NCI-H2107 treated with DMSO at 0.1 percent for 48 hours (cell line): ENCODE results near the gene N4BP2L1.

ENCODE experiments used
- DNase-seq: peaks from one replicate; lab custom pipeline; 2025; ENCODE audit not compliant: unreplicated experiment; lab: John Stamatoyannopoulos, UW

Gene N4BP2L1

GRCh38 chr13:32432856-32433255 lies 4.9 kb upstream of the N4BP2L1 start:
- no peak for DNase-seq

- DNase-seq: no peak
Observed at GRCh38 chr13:32431361-32431760, 3.4 kb upstream of the N4BP2L1 start.

DNA sequence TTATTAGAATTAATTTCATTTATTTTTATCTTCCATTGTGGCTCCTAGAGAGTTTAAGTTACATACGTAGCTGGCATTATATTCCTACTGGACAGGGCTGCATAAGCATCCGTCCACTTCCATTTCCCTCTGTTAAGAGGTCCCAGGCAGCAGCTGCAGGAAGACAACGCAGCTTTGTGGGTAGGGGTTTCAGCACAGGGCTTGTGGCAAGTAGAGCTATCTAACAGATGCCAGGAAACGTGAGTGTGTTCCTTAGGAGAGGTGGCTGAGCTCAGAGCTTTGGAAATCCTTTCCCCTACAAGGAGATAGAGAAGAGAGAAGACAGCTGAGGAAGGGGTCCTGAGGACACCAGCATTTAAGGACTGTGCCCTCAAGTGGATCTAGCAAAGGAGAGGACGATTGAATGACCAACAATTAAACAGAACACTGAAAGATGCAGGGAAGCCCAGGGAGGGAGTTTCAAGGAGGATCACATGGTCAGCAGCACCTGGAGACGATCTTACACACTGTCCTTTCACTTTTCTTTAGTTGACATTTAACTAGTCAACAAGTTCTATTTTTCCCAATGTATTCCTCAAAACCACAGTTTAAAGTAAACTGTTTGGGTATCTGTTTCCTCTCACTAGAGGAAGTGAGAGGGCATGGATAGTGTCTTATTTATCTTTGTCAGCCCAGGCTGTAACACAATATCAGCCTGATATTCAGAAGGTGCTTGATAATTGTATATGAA lies 2.3 kb upstream of the N4BP2L1 start:
- DNase-seq: no peak

DNA sequence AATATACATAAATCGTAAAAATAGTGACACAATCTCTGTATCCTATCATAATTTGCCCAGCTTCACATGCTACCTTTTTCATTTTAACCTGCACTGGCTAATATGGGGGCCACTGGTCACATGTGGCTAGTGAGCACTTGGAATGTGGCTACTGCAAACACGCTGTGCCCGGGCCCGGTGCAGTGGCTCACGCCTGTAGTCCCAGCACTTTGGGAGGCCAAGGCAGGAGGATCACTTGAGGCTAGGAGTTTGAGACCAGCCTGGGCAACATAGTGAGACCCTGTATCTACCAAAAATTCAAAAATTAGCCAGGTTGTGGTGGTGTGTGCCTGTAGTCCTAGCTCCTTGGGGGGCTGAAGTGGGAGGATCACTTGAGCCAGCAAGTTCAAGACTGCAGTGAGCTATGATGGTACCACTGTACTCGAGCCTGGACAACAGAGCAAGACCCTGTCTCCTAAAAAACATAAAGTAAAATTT lies 1.5 kb upstream of the N4BP2L1 start:
- no peak for DNase-seq

GRCh38 chr13:32428581-32429432 lies 877 bp upstream of the N4BP2L1 start:
- no peak for DNase-seq

DNA sequence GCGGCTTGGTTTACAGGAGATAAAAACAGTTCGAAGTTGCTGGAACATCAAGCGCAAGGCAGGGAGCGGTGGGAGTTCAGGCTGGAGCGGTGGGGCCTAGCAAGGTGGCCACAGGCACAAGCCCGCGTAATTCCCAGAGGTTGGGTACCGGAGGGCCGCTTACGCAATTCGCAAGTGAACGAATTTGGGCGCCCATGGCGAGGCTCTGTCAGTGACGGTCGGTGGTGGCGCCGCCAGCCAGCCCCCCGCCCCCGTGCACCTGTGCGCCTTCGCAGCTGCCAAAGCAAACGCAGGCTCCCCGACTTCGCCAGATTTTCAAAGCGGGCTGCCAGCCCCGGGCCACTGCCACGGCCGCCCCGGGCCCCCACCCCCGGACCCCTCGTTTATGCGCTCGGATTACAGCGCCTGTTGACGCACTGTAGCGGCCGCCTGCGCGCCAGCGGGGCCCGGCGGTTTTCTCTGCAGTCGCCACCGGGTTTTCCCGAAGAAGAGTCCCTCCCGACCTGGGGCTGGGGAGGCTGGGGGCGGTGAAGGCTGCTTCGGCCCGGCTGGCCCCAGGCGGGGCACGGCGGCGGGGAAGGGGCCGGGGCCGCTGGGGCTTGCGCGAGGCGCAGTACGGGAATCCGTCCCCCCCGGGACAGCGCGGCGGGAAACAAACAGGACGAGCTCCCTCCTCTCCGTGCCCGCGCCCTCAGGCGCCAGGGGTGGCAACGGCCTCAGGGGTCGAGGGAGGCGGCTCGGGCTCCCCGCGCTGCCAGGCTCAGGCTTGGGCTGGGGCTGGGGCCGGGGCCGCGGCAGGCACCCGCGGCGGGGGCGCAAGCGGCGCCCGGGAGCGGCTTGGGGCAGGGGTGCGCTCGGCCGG lies 709 bp downstream of the N4BP2L1 start:
- DNase-seq: peak; percentile 45

DNA sequence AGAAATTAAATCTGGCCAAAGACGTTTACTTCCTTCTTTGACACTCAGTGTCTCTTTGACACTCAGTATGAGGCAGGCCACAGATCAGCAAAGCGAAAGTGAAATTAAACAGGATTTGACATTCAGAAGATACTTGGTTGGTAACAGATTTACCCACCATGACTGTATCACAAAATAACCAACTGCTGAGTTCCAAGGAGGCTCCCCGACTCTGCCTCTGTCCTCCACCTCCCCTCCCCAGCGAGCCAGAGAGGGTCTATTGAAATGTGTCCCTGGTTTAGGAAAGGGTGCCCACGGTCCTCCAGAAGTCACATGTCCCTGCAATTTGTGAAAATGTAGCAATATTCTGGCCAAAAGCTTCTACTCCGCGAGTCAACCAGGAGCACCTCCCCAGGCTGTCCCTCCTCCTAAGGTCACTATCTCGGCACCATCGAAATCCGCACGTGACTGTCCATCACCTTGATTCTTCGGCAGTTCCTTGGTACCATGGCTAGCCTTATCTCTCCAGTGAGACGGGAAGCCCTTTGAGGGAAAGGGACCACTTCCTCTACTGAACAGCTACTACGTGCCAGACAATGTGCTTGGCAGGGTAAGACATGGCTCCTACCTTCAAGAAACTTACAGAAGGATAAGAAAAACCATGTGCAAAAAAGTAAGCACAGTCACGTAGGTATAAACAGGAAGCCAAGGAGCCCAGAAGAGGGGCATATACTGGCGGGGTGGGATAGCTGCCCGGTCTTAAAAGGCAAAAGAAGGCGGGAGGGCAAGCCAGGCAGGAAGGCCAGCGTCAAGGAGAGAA lies 1.5 kb downstream of the N4BP2L1 start:
- DNase-seq: no peak

DNA sequence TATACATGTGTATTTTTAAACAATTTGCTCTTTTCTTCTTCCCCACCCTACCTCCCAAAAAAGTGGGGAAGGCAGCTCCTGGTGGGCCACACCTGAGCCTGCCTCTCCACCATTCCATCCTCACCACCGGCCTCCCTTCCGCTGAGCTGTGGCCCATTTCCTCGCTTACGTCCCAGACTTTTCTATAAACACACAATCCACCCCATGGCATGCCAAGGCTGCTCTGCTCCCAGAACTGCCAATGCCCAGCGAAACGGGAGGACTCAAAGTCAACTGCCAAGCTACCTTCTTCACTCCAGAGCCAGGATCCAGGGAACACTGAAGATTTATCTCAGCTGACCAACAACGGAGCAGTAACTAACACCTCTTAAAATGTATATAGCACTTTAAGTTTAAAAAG lies 2.8 kb downstream of the N4BP2L1 start:
- DNase-seq: no peak

DNA sequence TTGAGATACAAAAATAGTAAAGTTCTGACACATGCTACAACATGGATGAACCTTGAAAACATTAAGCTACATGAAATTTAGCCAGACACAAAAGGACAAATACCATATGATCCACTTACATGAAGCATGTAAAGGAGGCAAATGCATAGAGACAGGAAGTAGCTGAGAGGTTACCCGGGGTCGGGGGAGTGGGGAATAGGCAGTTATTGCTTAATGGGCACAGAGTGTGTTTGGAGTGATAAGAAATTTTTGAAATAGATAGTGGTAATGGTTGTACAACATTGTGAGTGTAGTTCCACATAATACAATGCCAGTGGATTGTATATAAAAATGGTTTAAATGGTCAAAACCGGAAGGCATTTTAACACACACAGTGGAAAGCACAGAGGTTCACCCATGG lies 4.3 kb downstream of the N4BP2L1 start:
- DNase-seq: no peak

GRCh38 chr13:32419862-32420261 lies 8.1 kb downstream of the N4BP2L1 start:
- no peak for DNase-seq

- no peak for DNase-seq
Observed at GRCh38 chr13:32417995-32418394, 9.9 kb downstream of the N4BP2L1 start.

DNA sequence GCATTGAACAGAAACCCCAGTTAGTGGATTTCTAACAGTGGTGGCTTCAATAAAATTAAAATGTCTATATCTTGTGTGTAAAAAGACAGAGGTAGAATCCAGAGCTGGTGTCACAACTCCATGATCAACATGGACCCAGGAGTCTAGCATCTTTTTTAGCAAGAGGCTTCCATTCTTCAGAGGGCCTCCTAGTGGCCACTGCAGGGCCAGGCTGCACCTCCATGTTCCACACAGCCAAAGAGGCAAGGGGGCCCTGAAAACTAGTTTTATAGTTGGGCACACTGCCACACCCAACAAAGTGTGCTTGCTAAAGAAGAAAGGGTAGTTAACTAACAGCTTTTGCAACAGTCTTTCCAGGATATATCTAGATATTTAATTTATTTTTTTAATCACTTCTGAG lies 12.9 kb downstream of the N4BP2L1 start:
- DNase-seq: no peak

- DNase-seq: no peak
Observed at GRCh38 chr13:32414580-32414979, 13.3 kb downstream of the N4BP2L1 start.

DNA sequence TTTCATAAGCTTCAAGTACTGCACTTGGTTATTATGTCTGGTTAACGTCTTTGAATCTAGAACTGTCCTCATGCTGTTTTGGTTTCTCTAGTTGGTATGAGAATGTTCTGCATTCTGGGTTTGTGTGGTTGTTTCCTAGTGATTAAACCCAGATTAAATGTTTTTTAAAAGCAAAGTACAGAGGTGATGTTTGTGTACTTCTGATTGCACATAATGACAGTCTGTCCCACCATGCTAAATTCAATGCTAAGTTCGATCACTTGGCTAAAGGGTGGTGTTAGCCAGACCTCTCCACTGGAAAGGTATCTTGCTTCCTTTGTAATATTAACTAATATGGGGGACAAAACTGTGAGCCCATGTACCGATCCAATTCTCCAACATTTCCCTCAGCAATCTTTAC lies 14.6 kb downstream of the N4BP2L1 start:
- no peak for DNase-seq

GRCh38 chr13:32409561-32410421 lies 18.1 kb downstream of the N4BP2L1 start:
- no peak for DNase-seq

- DNase-seq: peak; percentile 47
Observed at GRCh38 chr13:32409001-32409313, 19.0 kb downstream of the N4BP2L1 start.

DNA sequence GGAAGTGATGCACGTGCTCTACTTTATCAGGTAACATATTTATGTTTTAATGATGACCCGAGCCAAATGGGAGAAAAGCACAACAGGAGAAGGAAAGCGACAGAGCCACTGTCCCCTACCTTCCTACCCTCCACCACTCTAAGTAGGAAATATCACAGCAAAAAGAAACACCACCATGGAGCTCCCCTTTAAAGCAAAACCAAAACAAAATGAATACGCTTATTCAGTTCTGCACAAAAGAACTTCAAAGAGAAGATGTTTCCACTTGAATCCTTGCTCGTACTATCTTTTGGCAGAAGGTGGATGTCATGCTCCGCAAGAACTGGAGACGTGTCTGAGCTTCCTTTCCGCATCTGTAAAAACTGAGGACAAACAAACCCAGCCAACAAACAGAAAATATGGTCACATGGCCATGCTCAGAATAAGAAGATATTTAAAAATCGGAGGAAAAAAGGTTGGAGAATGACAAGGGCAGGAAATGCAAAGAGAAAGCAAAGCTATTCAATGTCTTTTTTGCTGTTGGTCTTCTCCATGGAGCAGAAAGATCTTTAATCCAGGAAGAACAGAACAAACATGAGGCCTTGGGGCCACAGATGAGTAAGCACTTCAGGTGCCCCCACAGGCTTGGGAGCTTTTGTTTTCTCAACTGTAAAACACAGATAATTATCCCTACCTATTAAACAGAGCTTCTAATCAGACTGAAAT lies 19.5 kb downstream of the N4BP2L1 start:
- DNase-seq: no peak

GRCh38 chr13:32407854-32408253 lies 20.1 kb downstream of the N4BP2L1 start:
- DNase-seq: no peak

DNA sequence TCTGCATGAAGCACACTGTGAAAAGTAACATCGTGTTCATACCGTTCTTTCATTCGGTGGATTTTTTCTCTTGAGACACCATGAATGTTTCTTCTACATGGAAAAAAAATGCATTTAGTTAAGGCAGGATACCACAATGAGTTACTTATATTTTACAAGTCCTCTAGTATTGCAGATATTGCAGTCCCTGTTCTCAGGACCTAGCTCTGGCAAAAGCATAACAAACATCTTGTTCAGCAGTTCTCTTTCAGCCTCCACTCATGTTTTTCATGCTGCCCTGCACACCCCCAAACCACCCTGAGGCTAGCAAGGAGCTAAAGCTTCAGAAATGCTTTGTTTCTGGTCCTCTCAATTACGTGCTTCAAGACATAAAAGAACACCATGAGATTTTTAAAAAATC lies 24.8 kb downstream of the N4BP2L1 start:
- no peak for DNase-seq
